ENCODE data around the gene CXCL11. TPM values are rescaled to one million over a fixed set of nuclear protein-coding genes. Genes with fewer than 3 reads are reported as not detected.

CXCL11 gene
- total and polyA plus RNA-seq, 10 of the 15 experiments (the other 5 are each of a cell fraction or from before 2014, with no cell fraction given): 0.04 TPM; not detected in 9

DNA sequence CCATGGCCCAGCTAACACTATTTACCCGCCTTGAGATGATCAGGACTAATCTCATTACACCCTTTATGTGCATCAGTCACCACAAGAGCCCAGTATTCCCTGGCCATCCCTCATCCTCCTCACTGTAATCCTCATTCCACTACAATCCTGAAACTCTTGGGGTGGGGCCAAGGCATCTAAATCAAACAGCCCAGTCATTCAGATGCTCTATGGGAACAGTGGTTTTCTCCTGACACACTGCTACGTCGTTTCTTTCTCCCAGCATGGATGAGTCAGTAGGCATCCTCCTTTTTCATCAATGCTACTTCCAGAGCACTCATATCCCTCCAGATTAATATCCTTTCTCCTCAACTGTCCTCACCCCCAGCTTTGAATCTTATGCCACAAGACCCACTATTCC, 50.8 kb downstream of the CXCL11 start:
- POLR2A ChIA-PET: no interaction called here
- no peak for ATAC-seq
- Histone ChIP-seq H3K27ac (ENCODE audit: control insufficient read depth, insufficient read depth) (no peak overlapping the region), H3K4me2 (ENCODE audit: control insufficient read depth, insufficient read depth) (no peak overlapping the region), H3K9me3 (replicated peaks; ENCODE audit: control insufficient read depth, insufficient read depth, low read length) (no peaks in the 10 kb centered on the region), H3K27me3 (replicated peaks in 1 of 2; ENCODE audit: control insufficient read depth in 2 of 2, insufficient read depth in 2 of 2, low read length in 1 of 2) (no peaks in the 10 kb centered on the region), H3K4me1 (ENCODE audit: control insufficient read depth, insufficient read depth, low read length) (no peaks in the 10 kb centered on the region; the same call in 1 of the 2 replicates), H3K36me3 (ENCODE audit: control insufficient read depth in 2 of 2, insufficient read depth in 2 of 2, low read length in 1 of 2) (peaks cover 2 to 11% of the 10 kb centered on the region in 2 experiments), H3K4me3 (no peak overlapping the region), H3K9ac (ENCODE audit: control insufficient read depth, insufficient read depth, low read length) (no peak overlapping the region), H2AFZ (ENCODE audit: control insufficient read depth, low read depth, low read length) (no peak overlapping the region), H4K20me1 (ENCODE audit: control insufficient read depth, insufficient read depth) (no peaks in the 10 kb centered on the region; the same call in 1 of the 2 replicates), H3K79me2 (ENCODE audit: control insufficient read depth, insufficient read depth, low read length) (peaks cover 53% of the 10 kb centered on the region)
- CTCF ChIA-PET: interaction anchor here (0.8 to 0.9 kb wide), 2 partner anchors 11 to 221 kb away, joined by 3 read pairs; no protein-coding TSS in a partner anchor
- RAD21 ChIA-PET (ENCODE audit: unreplicated experiment): no interaction called here
- in situ Hi-C loops (cut with MboI) (no loop called here), intact Hi-C loops (cut with micrococcal nuclease; ENCODE audit: unreplicated experiment) (no loop called here)
- no TSS peak for BruUV-seq (replicated peaks)
- SMC1A ChIA-PET (ENCODE audit: uncharacterized antibody, unreplicated experiment): interaction anchor here (1.2 kb wide), 1 partner anchor 11 kb away, joined by 3 read pairs; no protein-coding TSS in a partner anchor
- FAIRE-seq: no peak
- no peak for TF ChIP-seq ETV6 (conservative IDR thresholded peaks at IDR 0.05 in 1 of 2, IDR thresholded peaks at IDR 0.05 in 1 of 2; ENCODE audit: borderline replicate concordance in 1 of 2, low read depth in 1 of 2)
- TF ChIP-seq, protein P1, sequence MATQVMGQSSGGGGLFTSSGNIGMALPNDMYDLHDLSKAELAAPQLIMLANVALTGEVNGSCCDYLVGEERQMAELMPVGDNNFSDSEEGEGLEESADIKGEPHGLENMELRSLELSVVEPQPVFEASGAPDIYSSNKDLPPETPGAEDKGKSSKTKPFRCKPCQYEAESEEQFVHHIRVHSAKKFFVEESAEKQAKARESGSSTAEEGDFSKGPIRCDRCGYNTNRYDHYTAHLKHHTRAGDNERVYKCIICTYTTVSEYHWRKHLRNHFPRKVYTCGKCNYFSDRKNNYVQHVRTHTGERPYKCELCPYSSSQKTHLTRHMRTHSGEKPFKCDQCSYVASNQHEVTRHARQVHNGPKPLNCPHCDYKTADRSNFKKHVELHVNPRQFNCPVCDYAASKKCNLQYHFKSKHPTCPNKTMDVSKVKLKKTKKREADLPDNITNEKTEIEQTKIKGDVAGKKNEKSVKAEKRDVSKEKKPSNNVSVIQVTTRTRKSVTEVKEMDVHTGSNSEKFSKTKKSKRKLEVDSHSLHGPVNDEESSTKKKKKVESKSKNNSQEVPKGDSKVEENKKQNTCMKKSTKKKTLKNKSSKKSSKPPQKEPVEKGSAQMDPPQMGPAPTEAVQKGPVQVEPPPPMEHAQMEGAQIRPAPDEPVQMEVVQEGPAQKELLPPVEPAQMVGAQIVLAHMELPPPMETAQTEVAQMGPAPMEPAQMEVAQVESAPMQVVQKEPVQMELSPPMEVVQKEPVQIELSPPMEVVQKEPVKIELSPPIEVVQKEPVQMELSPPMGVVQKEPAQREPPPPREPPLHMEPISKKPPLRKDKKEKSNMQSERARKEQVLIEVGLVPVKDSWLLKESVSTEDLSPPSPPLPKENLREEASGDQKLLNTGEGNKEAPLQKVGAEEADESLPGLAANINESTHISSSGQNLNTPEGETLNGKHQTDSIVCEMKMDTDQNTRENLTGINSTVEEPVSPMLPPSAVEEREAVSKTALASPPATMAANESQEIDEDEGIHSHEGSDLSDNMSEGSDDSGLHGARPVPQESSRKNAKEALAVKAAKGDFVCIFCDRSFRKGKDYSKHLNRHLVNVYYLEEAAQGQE (IDR thresholded peaks at IDR 0.05; ENCODE audit: low read depth, low read length): no peak
- no peak for TF ChIP-seq CREB1 (IDR thresholded peaks at IDR 0.05; ENCODE audit: low read depth)
- no peak for TF ChIP-seq NBN (IDR thresholded peaks at IDR 0.05)
- TF ChIP-seq ATF7 (IDR thresholded peaks at IDR 0.05; ENCODE audit: low read depth): no peak
- TF ChIP-seq POLR2A (IDR thresholded peaks at IDR 0.05; ENCODE audit: low read depth, low read length): no peak
- TF ChIP-seq, protein P2, sequence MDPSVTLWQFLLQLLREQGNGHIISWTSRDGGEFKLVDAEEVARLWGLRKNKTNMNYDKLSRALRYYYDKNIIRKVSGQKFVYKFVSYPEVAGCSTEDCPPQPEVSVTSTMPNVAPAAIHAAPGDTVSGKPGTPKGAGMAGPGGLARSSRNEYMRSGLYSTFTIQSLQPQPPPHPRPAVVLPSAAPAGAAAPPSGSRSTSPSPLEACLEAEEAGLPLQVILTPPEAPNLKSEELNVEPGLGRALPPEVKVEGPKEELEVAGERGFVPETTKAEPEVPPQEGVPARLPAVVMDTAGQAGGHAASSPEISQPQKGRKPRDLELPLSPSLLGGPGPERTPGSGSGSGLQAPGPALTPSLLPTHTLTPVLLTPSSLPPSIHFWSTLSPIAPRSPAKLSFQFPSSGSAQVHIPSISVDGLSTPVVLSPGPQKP (IDR thresholded peaks at IDR 0.05; ENCODE audit: low read depth, low read length): no peak
- no peak for TF ChIP-seq KAT2A (conservative IDR thresholded peaks at IDR 0.05; ENCODE audit: control insufficient read depth, low read depth, low read length)
- no peak for TF ChIP-seq FOXM1 (IDR thresholded peaks at IDR 0.05; ENCODE audit: low read depth, low read length)
- no peak for TF ChIP-seq BCL11A (IDR thresholded peaks at IDR 0.05; ENCODE audit: low read depth, low read length)
- no peak for TF ChIP-seq BHLHE40 (IDR thresholded peaks at IDR 0.05; ENCODE audit: borderline replicate concordance in 1 of 2, low read depth in 2 of 2, low read length in 1 of 2)
- WGBS (ENCODE audit: insufficient coverage, insufficient replicate concordance, low lambda C conversion rate, missing lambda C conversion rate): 100% methylated on average over 3 of the region's 3 CpGs
- no peak for DNase-seq (ENCODE audit: low read depth, low spot score)

Other genes starting within 250 kb of the CXCL11 start
Only the 7 nearest of the 9 such genes appear.
- not detected in 2 replicates for gene PPEF2, start 133.6 kb downstream of the CXCL11 start, total RNA-seq (2014; rRNA removed)
- not detected in 2 replicates for gene PPEF2, start 133.6 kb downstream of the CXCL11 start, total RNA-seq (2014; rRNA removed; fragmentation: Illumina TruSeq; extraction: Trizol)
- gene PPEF2, start 133.6 kb downstream of the CXCL11 start, total RNA-seq (2021): not detected in 2 replicates
- gene PPEF2, start 133.6 kb downstream of the CXCL11 start, polyA plus RNA-seq (2011; rRNA removed): not detected in 2 replicates
- gene PPEF2, start 133.6 kb downstream of the CXCL11 start, polyA plus RNA-seq (2014; fragmentation: Illumina TruSeq; extraction: Trizol): not detected in 2 replicates
- gene PPEF2, start 133.6 kb downstream of the CXCL11 start, polyA plus RNA-seq (2014; fragmentation: Nextera tagmentation; extraction: Ambion mirVana): not detected
- not detected in 2 replicates for gene PPEF2, start 133.6 kb downstream of the CXCL11 start, polyA plus RNA-seq (2014; rRNA removed)
- not detected for gene PPEF2, start 133.6 kb downstream of the CXCL11 start, polyA plus RNA-seq (2016; fragmentation: Nextera tagmentation; extraction: Ambion mirVana)
- gene NAAA, start 95.1 kb downstream of the CXCL11 start, total RNA-seq (2014; rRNA removed): 3.3 and 4.0 TPM in 2 replicates
- gene NAAA, start 95.1 kb downstream of the CXCL11 start, total RNA-seq (2014; rRNA removed; fragmentation: Illumina TruSeq; extraction: Trizol): 1.9 and 2.9 TPM in 2 replicates
- gene NAAA, start 95.1 kb downstream of the CXCL11 start, total RNA-seq (2021): 3.4 and 4.9 TPM in 2 replicates
- gene NAAA, start 95.1 kb downstream of the CXCL11 start, polyA plus RNA-seq (2011; rRNA removed): 0.60 and 0.71 TPM in 2 replicates
- gene NAAA, start 95.1 kb downstream of the CXCL11 start, polyA plus RNA-seq (2014; fragmentation: Illumina TruSeq; extraction: Trizol): 3.2 and 3.3 TPM in 2 replicates
- 1 to 10 TPM; 1.2 to 1.4 TPM for gene NAAA, start 95.1 kb downstream of the CXCL11 start, polyA plus RNA-seq (2014; fragmentation: Nextera tagmentation; extraction: Ambion mirVana)
- 2.8 and 4.2 TPM in 2 replicates for gene NAAA, start 95.1 kb downstream of the CXCL11 start, polyA plus RNA-seq (2014; rRNA removed)
- 1 to 10 TPM; 1.9 to 4.0 TPM for gene NAAA, start 95.1 kb downstream of the CXCL11 start, polyA plus RNA-seq (2016; fragmentation: Nextera tagmentation; extraction: Ambion mirVana)
- gene SDAD1, start 45.1 kb downstream of the CXCL11 start, total RNA-seq (2014; rRNA removed): 20.5 and 21.2 TPM in 2 replicates
- 34.8 and 36.7 TPM in 2 replicates for gene SDAD1, start 45.1 kb downstream of the CXCL11 start, total RNA-seq (2014; rRNA removed; fragmentation: Illumina TruSeq; extraction: Trizol)
- 34.0 and 34.3 TPM in 2 replicates for gene SDAD1, start 45.1 kb downstream of the CXCL11 start, total RNA-seq (2021)
- gene SDAD1, start 45.1 kb downstream of the CXCL11 start, polyA plus RNA-seq (2011; rRNA removed): 27.1 and 35.6 TPM in 2 replicates
- 45.5 and 48.2 TPM in 2 replicates for gene SDAD1, start 45.1 kb downstream of the CXCL11 start, polyA plus RNA-seq (2014; fragmentation: Illumina TruSeq; extraction: Trizol)
- 10 to 100 TPM; 46.0 to 84.4 TPM for gene SDAD1, start 45.1 kb downstream of the CXCL11 start, polyA plus RNA-seq (2014; fragmentation: Nextera tagmentation; extraction: Ambion mirVana)
- gene SDAD1, start 45.1 kb downstream of the CXCL11 start, polyA plus RNA-seq (2014; rRNA removed): 18.5 and 22.3 TPM in 2 replicates
- gene SDAD1, start 45.1 kb downstream of the CXCL11 start, polyA plus RNA-seq (2016; fragmentation: Nextera tagmentation; extraction: Ambion mirVana): 10 to 100 TPM; 63.3 to 75.0 TPM
- gene CXCL9, start 28.6 kb downstream of the CXCL11 start, total RNA-seq (2014; rRNA removed): 0.06 and 0.38 TPM in 2 replicates
- gene CXCL9, start 28.6 kb downstream of the CXCL11 start, total RNA-seq (2014; rRNA removed; fragmentation: Illumina TruSeq; extraction: Trizol): 0.22 and 0.32 TPM in 2 replicates
- gene CXCL9, start 28.6 kb downstream of the CXCL11 start, total RNA-seq (2021): 0.19 and 0.21 TPM in 2 replicates
- 0.03 TPM in 1 of 2 replicates, not detected in the other for gene CXCL9, start 28.6 kb downstream of the CXCL11 start, polyA plus RNA-seq (2011; rRNA removed)
- gene CXCL9, start 28.6 kb downstream of the CXCL11 start, polyA plus RNA-seq (2014; fragmentation: Illumina TruSeq; extraction: Trizol): 0.46 and 1.0 TPM in 2 replicates
- under 1 TPM; 0.03 to 0.07 TPM for gene CXCL9, start 28.6 kb downstream of the CXCL11 start, polyA plus RNA-seq (2014; fragmentation: Nextera tagmentation; extraction: Ambion mirVana)
- gene CXCL9, start 28.6 kb downstream of the CXCL11 start, polyA plus RNA-seq (2014; rRNA removed): 0.24 and 0.32 TPM in 2 replicates
- under 1 TPM; 0.23 to 0.25 TPM for gene CXCL9, start 28.6 kb downstream of the CXCL11 start, polyA plus RNA-seq (2016; fragmentation: Nextera tagmentation; extraction: Ambion mirVana)
- gene CXCL10, start 12.6 kb downstream of the CXCL11 start, total RNA-seq (2014; rRNA removed): 1.8 and 3.2 TPM in 2 replicates
- 2.7 and 2.8 TPM in 2 replicates for gene CXCL10, start 12.6 kb downstream of the CXCL11 start, total RNA-seq (2014; rRNA removed; fragmentation: Illumina TruSeq; extraction: Trizol)
- gene CXCL10, start 12.6 kb downstream of the CXCL11 start, total RNA-seq (2021): 1.3 and 2.2 TPM in 2 replicates
- gene CXCL10, start 12.6 kb downstream of the CXCL11 start, polyA plus RNA-seq (2011; rRNA removed): 0.46 and 0.88 TPM in 2 replicates
- 2.4 and 4.6 TPM in 2 replicates for gene CXCL10, start 12.6 kb downstream of the CXCL11 start, polyA plus RNA-seq (2014; fragmentation: Illumina TruSeq; extraction: Trizol)
- gene CXCL10, start 12.6 kb downstream of the CXCL11 start, polyA plus RNA-seq (2014; fragmentation: Nextera tagmentation; extraction: Ambion mirVana): 10 to 100 TPM in 1 of 2 experiments, 1 to 10 TPM in 1; 7.7 to 10.4 TPM
- 0.99 and 2.0 TPM in 2 replicates for gene CXCL10, start 12.6 kb downstream of the CXCL11 start, polyA plus RNA-seq (2014; rRNA removed)
- 10 to 100 TPM; 15.5 to 19.5 TPM for gene CXCL10, start 12.6 kb downstream of the CXCL11 start, polyA plus RNA-seq (2016; fragmentation: Nextera tagmentation; extraction: Ambion mirVana)
- gene ART3, start 38.6 kb upstream of the CXCL11 start, total RNA-seq (2014; rRNA removed): not detected in 2 replicates
- gene ART3, start 38.6 kb upstream of the CXCL11 start, total RNA-seq (2014; rRNA removed; fragmentation: Illumina TruSeq; extraction: Trizol): not detected in 2 replicates
- gene ART3, start 38.6 kb upstream of the CXCL11 start, total RNA-seq (2021): 0.13 TPM in 1 of 2 replicates, not detected in the other
- not detected in 2 replicates for gene ART3, start 38.6 kb upstream of the CXCL11 start, polyA plus RNA-seq (2011; rRNA removed)
- 0.18 TPM in 1 of 2 replicates, not detected in the other for gene ART3, start 38.6 kb upstream of the CXCL11 start, polyA plus RNA-seq (2014; fragmentation: Illumina TruSeq; extraction: Trizol)
- gene ART3, start 38.6 kb upstream of the CXCL11 start, polyA plus RNA-seq (2014; fragmentation: Nextera tagmentation; extraction: Ambion mirVana): under 1 TPM in 1 of 2 experiments, not detected in 1; 0.29 TPM
- gene ART3, start 38.6 kb upstream of the CXCL11 start, polyA plus RNA-seq (2014; rRNA removed): 0.23 TPM in 1 of 2 replicates, not detected in the other
- gene ART3, start 38.6 kb upstream of the CXCL11 start, polyA plus RNA-seq (2016; fragmentation: Nextera tagmentation; extraction: Ambion mirVana): under 1 TPM in 1 of 2 experiments, not detected in 1; 0.50 TPM
- gene NUP54, start 112.3 kb upstream of the CXCL11 start, total RNA-seq (2014; rRNA removed): 40.9 and 48.1 TPM in 2 replicates
- 51.9 and 52.9 TPM in 2 replicates for gene NUP54, start 112.3 kb upstream of the CXCL11 start, total RNA-seq (2014; rRNA removed; fragmentation: Illumina TruSeq; extraction: Trizol)
- gene NUP54, start 112.3 kb upstream of the CXCL11 start, total RNA-seq (2021): 37.2 and 39.6 TPM in 2 replicates
- gene NUP54, start 112.3 kb upstream of the CXCL11 start, polyA plus RNA-seq (2011; rRNA removed): 69.0 and 122 TPM in 2 replicates
- 44.1 and 54.6 TPM in 2 replicates for gene NUP54, start 112.3 kb upstream of the CXCL11 start, polyA plus RNA-seq (2014; fragmentation: Illumina TruSeq; extraction: Trizol)
- 10 to 100 TPM; 17.5 to 27.7 TPM for gene NUP54, start 112.3 kb upstream of the CXCL11 start, polyA plus RNA-seq (2014; fragmentation: Nextera tagmentation; extraction: Ambion mirVana)
- 31.1 and 33.6 TPM in 2 replicates for gene NUP54, start 112.3 kb upstream of the CXCL11 start, polyA plus RNA-seq (2014; rRNA removed)
- gene NUP54, start 112.3 kb upstream of the CXCL11 start, polyA plus RNA-seq (2016; fragmentation: Nextera tagmentation; extraction: Ambion mirVana): 10 to 100 TPM; 43.7 to 44.6 TPM